Smooth muscle cell (in vitro differentiated cells): ENCODE data around the gene LRRC49. TPM values are rescaled to one million over a fixed set of nuclear protein-coding genes. Genes with fewer than 3 reads are reported as not detected.

Source experiments
- DNase-seq: peaks from one replicate; lab custom pipeline; 2025; ENCODE audit not compliant: unreplicated experiment; lab: John Stamatoyannopoulos, UW
- H2AFZ ChIP-seq: fragments of 200-600 bp; sonication (generic); 2 replicates; pipeline ENCODE4 v1.6.0; 2016; ENCODE audit warnings: antibody characterized with exemption, low read depth, mild to moderate bottlenecking
- H3F3A ChIP-seq: fragments of 200-600 bp; sonication (generic); 2 replicates; pipeline ENCODE4 v1.6.0; 2017; ENCODE audit warnings: antibody characterized with exemption, low read depth
- H3K27ac ChIP-seq: fragments of 200-600 bp; sonication (generic); 2 replicates; pipeline ENCODE4 v1.5.1; 2016; ENCODE audit warnings: low read depth, mild to moderate bottlenecking
- H3K27me3 ChIP-seq: fragments of 200-600 bp; sonication (generic); 2 replicates; pipeline ENCODE4 v1.6.1; 2016; ENCODE audit warnings: low read depth, mild to moderate bottlenecking
- H3K36me3 ChIP-seq: fragments of 200-600 bp; sonication (generic); 2 replicates; pipeline ENCODE4 v1.5.1; 2016; ENCODE audit warnings: low read depth
- H3K4me1 ChIP-seq: fragments of 200-600 bp; sonication (generic); 2 replicates; pipeline ENCODE4 v1.5.1; 2016; ENCODE audit warnings: low read depth
- H3K4me2 ChIP-seq: fragments of 200-600 bp; sonication (generic); 2 replicates; pipeline ENCODE4 v1.6.0; 2016; ENCODE audit warnings: mild to moderate bottlenecking
- H3K4me3 ChIP-seq: fragments of 200-600 bp; sonication (generic); 2 replicates; pipeline ENCODE4 v1.5.1; 2016; ENCODE audit warnings: mild to moderate bottlenecking
- H3K79me2 ChIP-seq: fragments of 200-600 bp; sonication (generic); 2 replicates; pipeline ENCODE4 v1.6.0; 2016; ENCODE audit warnings: low read depth, mild to moderate bottlenecking
- H3K9ac ChIP-seq: fragments of 200-600 bp; sonication (generic); 2 replicates; pipeline ENCODE4 v1.6.0; 2016; ENCODE audit warnings: low read depth
- H3K9me3 ChIP-seq: fragments of 200-600 bp; sonication (generic); replicated peaks from 2 replicates; pipeline ENCODE4 v1.5.1; 2016; ENCODE audit warnings: low read depth
- H4K20me1 ChIP-seq: fragments of 200-600 bp; sonication (generic); 2 replicates; pipeline ENCODE4 v1.6.0; 2016; ENCODE audit warnings: low read depth
- WGBS: methylation state at CpG from one replicate; pipeline ENCODE4 v1.1.7; 2016; ENCODE audit warnings: low lambda C conversion rate; 5-methylcytosine and 5-hydroxymethylcytosine counted together
- polyA plus RNA-seq: library from polyadenylated mRNA; unstranded; fragments of >200 nt; fragmentation: Nextera tagmentation; extraction: Ambion mirVana; gene quantifications from 2 replicates; pipeline ENCODE4 v1.2.1, GENCODE V29; 2016
- total RNA-seq: library from RNA; depleted of rRNA; stranded (reverse); fragments of >200 nt; gene quantifications from 2 replicates; pipeline ENCODE4 v1.2.3, GENCODE V29; 2014
- TF ChIP-seq, protein P1 (sequence below): fragments of 200-600 bp; sonication (generic); IDR thresholded peaks from 2 replicates; pipeline ENCODE4 v1.5.1; 2017; ENCODE audit warnings: borderline replicate concordance, mild to moderate bottlenecking, antibody characterized with exemption; ENCODE audit not compliant: insufficient read depth, poor library complexity, severe bottlenecking

The LRRC49 gene
- total and polyA plus RNA-seq, 2 experiments from 2014 or later, result 3.1 to 8.3 TPM

GRCh38 chr15:71080705-71081104, 188.1 kb downstream of the LRRC49 start:
- H2AFZ ChIP-seq, result no peak overlapping the region
- H3K9me3 ChIP-seq, result no peaks in the 10 kb centered on the region
- no peak overlapping the region for H3K4me2 ChIP-seq
- H3K4me1 ChIP-seq, result peaks cover 11% of the 10 kb centered on the region
- peak overlapping the region; percentile 82 for H3K27ac ChIP-seq
- 20% methylated on average over 1 of the region's 1 CpG for WGBS
- no peaks in the 10 kb centered on the region for H4K20me1 ChIP-seq
- TF ChIP-seq, protein P1, sequence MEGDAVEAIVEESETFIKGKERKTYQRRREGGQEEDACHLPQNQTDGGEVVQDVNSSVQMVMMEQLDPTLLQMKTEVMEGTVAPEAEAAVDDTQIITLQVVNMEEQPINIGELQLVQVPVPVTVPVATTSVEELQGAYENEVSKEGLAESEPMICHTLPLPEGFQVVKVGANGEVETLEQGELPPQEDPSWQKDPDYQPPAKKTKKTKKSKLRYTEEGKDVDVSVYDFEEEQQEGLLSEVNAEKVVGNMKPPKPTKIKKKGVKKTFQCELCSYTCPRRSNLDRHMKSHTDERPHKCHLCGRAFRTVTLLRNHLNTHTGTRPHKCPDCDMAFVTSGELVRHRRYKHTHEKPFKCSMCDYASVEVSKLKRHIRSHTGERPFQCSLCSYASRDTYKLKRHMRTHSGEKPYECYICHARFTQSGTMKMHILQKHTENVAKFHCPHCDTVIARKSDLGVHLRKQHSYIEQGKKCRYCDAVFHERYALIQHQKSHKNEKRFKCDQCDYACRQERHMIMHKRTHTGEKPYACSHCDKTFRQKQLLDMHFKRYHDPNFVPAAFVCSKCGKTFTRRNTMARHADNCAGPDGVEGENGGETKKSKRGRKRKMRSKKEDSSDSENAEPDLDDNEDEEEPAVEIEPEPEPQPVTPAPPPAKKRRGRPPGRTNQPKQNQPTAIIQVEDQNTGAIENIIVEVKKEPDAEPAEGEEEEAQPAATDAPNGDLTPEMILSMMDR, result no peak
- H3K4me3 ChIP-seq, result no peak overlapping the region
- no peaks in the 10 kb centered on the region for H3K79me2 ChIP-seq
- no peaks in the 10 kb centered on the region for H3K36me3 ChIP-seq
- no peak overlapping the region for H3K9ac ChIP-seq
- DNase-seq, result no peak
- no peaks in the 10 kb centered on the region for H3K27me3 ChIP-seq
- H3F3A ChIP-seq, result peaks cover 4% of the 10 kb centered on the region

- Histone ChIP-seq H3K4me1 (peaks cover 11% of the 10 kb centered on the region), H3K36me3 (no peaks in the 10 kb centered on the region), H3K27me3 (no peaks in the 10 kb centered on the region), H3K27ac (peak overlapping the region; percentile 87), H3K9ac (peak overlapping the region; percentile 35), H2AFZ (peak overlapping the region; percentile 61), H3K9me3 (no peaks in the 10 kb centered on the region), H3K4me2 (peak overlapping the region; percentile 63), H3K79me2 (no peaks in the 10 kb centered on the region), H3F3A (peaks cover 4% of the 10 kb centered on the region), H3K4me3 (no peak overlapping the region), H4K20me1 (no peaks in the 10 kb centered on the region)
- DNase-seq, result no peak
- TF ChIP-seq, protein P1, result no peak
- 70% methylated on average over 5 of the region's 5 CpGs for WGBS
These were observed 190.2 kb downstream of the LRRC49 start for GRCh38 chr15:71082803-71083202.

DNA sequence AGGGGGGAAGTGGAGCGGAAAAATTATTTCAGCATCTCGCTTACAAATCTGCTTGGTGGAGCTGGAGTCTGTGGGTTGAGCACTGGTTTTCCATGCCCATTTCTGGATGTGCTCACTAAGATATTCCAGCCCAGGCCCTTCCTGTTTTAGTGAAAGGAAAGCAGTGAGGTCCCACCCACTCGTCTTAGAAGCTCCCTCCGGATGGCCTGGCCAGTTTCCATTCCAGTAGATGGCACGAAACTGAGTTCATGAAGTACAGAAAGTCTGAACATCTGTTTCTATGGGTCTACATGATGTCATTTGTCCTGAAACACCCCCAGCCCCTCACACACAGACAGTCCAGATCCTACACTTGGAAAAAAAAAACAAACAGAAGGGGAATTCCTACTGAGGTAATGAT, 190.7 kb downstream of the LRRC49 start:
- peak overlapping the region; percentile 87 for H3K27ac ChIP-seq

GRCh38 chr15:71084264-71084663, 191.6 kb downstream of the LRRC49 start:
- H3K27ac ChIP-seq, result peak overlapping the region; percentile 87
- DNase-seq, result no peak

More for the DNA sequence above, 190.7 kb downstream of the LRRC49 start:
- no peaks in the 10 kb centered on the region for H3K36me3 ChIP-seq
- no peaks in the 10 kb centered on the region for H3K79me2 ChIP-seq
- H4K20me1 ChIP-seq, result no peaks in the 10 kb centered on the region
- no peak overlapping the region for H3K4me3 ChIP-seq
- peaks cover 4% of the 10 kb centered on the region for H3F3A ChIP-seq
- H3K9me3 ChIP-seq, result no peaks in the 10 kb centered on the region
- H3K4me1 ChIP-seq, result peaks cover 11% of the 10 kb centered on the region
- no peak for DNase-seq
- TF ChIP-seq, protein P1, result no peak
- H3K4me2 ChIP-seq, result no peak overlapping the region
- H2AFZ ChIP-seq, result no peak overlapping the region
- 28% methylated on average over 5 of the region's 5 CpGs for WGBS
- H3K27me3 ChIP-seq, result no peaks in the 10 kb centered on the region
- H3K9ac ChIP-seq, result no peak overlapping the region

More at GRCh38 chr15:71084264-71084663, 191.6 kb downstream of the LRRC49 start:
- Histone ChIP-seq H3K9ac (no peak overlapping the region), H3K27me3 (no peaks in the 10 kb centered on the region), H3K36me3 (no peaks in the 10 kb centered on the region), H4K20me1 (no peaks in the 10 kb centered on the region), H3K4me1 (peaks cover 7% of the 10 kb centered on the region), H3K4me3 (no peak overlapping the region), H3K79me2 (no peaks in the 10 kb centered on the region), H3K4me2 (no peak overlapping the region), H2AFZ (no peak overlapping the region), H3F3A (peaks cover 4% of the 10 kb centered on the region), H3K9me3 (no peaks in the 10 kb centered on the region)
- TF ChIP-seq, protein P1, result no peak
- WGBS, result 98% methylated on average over 2 of the region's 2 CpGs
